Suprapubic skin (tissue), 4 donors: Measurements from ENCODE around the gene MRO.

Source experiments
- CTCF ChIP-seq, 2 donors: fragments of 200-600 bp in 1 of 2; fragments of 450-650 bp in 1 of 2; sonication (generic) in 1 of 2; IDR thresholded peaks; one replicate each; pipeline ENCODE4 v1.5.1; 2016 to 2019; ENCODE audit warnings: antibody characterized with exemption in 2 of 2, mild to moderate bottlenecking in 1 of 2, moderate library complexity in 1 of 2
- EP300 ChIP-seq: sonication (generic); formaldehyde crosslinking; IDR thresholded peaks from one replicate; pipeline ENCODE4 v1.6.1; 2017; ENCODE audit warnings: antibody characterized with exemption
- POLR2AphosphoS5 ChIP-seq, 3 donors: sonication (generic); formaldehyde crosslinking; IDR thresholded peaks; one replicate each; pipeline ENCODE4 v1.6.1; 2017; ENCODE audit warnings: antibody characterized with exemption in 3 of 3

GRCh38 chr18:50857694-50858093, 37.9 kb upstream of the MRO start:
- no peak for TF ChIP-seq CTCF (IDR thresholded peaks at IDR 0.05)
- TF ChIP-seq EP300, result no peak
- TF ChIP-seq POLR2AphosphoS5 (IDR thresholded peaks at IDR 0.05), result no peak
